GM12874 (cell line): ENCODE measurements around the gene ENHO.

Experiments
- TF ChIP-seq, protein P1 (sequence below): IDR thresholded peaks from 2 replicates; pipeline ENCODE4 v1.5.1; 2011; ENCODE audit warnings: low read depth, mild to moderate bottlenecking, control low read depth, low read length, moderate library complexity; ENCODE audit not compliant: insufficient read depth

Gene ENHO

DNA sequence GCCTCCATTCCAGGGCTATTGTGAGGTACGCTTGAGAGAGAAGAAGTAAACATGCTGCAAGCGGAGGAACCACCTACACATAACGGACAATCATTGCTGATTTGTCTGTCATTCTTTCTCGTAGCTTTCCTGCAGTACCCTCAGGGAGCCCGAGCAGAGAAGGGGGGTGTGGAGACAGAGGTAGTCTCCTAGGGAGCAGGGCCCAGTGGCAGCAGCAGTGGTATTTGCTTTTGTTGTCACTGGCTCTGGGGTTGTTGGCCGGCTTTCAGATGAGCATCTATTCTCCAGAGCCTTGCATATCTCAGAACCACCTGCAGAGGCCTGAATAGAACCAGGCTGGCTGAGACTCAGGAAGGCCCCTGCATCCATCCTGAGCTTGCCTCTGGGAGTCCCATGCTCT lies 19.9 kb downstream of the ENHO start:
- TF ChIP-seq, protein P1, sequence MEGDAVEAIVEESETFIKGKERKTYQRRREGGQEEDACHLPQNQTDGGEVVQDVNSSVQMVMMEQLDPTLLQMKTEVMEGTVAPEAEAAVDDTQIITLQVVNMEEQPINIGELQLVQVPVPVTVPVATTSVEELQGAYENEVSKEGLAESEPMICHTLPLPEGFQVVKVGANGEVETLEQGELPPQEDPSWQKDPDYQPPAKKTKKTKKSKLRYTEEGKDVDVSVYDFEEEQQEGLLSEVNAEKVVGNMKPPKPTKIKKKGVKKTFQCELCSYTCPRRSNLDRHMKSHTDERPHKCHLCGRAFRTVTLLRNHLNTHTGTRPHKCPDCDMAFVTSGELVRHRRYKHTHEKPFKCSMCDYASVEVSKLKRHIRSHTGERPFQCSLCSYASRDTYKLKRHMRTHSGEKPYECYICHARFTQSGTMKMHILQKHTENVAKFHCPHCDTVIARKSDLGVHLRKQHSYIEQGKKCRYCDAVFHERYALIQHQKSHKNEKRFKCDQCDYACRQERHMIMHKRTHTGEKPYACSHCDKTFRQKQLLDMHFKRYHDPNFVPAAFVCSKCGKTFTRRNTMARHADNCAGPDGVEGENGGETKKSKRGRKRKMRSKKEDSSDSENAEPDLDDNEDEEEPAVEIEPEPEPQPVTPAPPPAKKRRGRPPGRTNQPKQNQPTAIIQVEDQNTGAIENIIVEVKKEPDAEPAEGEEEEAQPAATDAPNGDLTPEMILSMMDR = no peak

DNA sequence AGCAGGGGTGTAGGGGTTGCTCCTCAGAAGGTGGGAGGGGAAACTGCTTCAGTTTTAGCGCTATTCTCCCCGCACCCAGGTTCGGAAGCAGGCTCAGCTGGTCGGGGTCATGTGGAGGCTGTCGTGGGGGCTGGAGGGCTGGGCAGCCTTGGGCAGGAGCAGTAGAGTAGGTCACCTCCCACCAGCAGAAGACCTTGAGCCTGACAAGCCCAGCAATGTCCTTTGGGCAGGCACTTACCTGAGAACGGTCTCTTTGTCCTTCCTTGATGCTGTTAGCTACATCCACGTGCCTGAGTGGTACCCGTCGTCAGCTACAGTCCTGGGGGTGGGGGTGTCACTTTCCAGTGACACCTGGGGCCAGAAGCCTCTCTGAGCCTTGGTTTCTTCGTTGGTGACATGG lies 20.3 kb downstream of the ENHO start:
- TF ChIP-seq, protein P1 = no peak

DNA sequence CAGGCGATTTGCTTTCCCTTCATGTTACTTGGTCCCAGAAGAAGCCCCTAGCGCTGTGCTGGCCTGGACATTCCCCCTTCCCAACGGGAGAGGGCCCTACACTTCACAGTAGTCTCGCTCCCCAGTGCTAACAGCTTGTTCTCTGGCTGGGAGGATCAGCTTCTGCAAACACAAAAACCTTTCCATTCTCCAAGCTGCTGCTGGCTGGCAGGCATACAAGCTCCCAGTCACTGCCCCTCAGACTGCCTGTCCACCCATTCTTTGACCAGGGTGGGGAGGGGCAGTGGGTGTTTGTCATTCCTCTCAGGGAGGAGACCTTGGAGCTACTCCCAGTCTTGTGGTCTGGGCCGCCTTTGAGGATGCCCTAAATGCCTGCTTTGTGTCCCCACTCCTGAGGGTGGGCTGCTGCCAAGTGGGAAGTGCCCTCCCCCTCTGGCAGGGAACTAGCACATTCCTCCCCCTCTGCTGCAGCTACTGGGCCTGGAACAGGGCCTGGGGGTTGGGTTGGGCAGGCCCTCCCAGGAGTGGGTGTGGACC lies 20.8 kb downstream of the ENHO start:
- TF ChIP-seq, protein P1 = no peak

GRCh38 chr9:34501372-34501771 lies 21.4 kb downstream of the ENHO start:
- TF ChIP-seq, protein P1 = no peak

DNA sequence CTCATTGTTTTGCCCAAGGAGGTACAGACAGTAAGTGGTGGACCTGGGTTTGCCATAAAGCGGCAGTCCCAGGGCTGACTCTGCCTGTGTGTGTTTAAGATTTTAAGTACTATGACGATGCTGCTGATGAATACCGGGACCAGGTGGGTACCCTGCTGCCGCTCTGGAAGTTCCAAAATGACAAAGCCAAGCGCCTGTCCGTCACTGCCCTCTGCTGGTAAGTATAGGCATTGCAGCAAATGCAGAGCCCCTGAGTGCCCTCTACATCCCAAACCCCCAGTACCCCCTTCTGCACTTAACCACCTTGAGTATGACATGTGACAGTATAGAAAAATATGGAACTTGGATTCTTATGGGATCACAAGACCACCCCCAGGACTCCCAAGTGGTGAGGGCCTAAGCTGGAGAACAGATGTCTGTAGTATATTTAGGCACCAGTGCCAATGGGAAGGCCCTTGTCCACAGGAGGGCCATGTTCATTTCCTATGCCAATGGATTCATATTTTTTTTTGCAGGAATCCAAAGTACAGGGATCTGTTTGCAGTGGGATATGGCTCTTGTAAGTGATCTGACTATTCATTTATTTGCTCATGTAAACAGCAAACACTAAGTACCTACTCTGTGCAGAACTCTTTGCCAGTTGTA lies 22.0 kb downstream of the ENHO start:
- TF ChIP-seq, protein P1 = peak; percentile 95

DNA sequence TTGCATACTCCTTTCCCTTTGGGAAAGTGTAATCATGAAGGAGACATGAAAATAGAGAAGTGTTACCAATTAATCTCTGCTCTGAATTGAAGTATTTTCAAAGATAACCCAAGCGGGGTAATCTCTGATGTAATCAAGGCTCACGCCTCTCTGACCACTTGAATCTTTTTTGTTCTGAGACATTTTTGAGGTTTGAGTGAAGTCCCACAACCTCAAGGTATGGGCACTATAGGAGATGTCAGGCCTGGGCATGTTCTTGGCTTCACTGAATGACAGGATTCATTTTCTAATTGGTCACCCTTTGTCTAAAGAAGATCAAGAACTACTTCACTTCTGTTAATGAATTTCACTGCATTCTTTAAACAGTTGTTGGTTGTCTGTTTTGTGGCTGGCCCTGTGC lies 23.7 kb downstream of the ENHO start:
- TF ChIP-seq, protein P1 = no peak

- TF ChIP-seq, protein P1 = no peak
Observed at GRCh38 chr9:34498553-34498952, 24.2 kb downstream of the ENHO start.
